ENCODE measurements around the gene GATAD2A. TPM values are rescaled to one million over a fixed set of nuclear protein-coding genes. Genes with fewer than 3 reads are reported as not detected.
A peak's percentile ranks its signal among the peaks of the same experiment; 100 is the strongest.

Gene GATAD2A
- total RNA-seq, 1 donor from 2014 or later, result 304 TPM

- DNase-seq (ENCODE audit: low read depth), result peak; percentile 59
- TF ChIP-seq, protein P1, sequence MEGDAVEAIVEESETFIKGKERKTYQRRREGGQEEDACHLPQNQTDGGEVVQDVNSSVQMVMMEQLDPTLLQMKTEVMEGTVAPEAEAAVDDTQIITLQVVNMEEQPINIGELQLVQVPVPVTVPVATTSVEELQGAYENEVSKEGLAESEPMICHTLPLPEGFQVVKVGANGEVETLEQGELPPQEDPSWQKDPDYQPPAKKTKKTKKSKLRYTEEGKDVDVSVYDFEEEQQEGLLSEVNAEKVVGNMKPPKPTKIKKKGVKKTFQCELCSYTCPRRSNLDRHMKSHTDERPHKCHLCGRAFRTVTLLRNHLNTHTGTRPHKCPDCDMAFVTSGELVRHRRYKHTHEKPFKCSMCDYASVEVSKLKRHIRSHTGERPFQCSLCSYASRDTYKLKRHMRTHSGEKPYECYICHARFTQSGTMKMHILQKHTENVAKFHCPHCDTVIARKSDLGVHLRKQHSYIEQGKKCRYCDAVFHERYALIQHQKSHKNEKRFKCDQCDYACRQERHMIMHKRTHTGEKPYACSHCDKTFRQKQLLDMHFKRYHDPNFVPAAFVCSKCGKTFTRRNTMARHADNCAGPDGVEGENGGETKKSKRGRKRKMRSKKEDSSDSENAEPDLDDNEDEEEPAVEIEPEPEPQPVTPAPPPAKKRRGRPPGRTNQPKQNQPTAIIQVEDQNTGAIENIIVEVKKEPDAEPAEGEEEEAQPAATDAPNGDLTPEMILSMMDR (IDR thresholded peaks at IDR 0.05; ENCODE audit: insufficient read depth, low read length, poor library complexity, severe bottlenecking), result peak; percentile 19
Observed at GRCh38 chr19:19515642-19516519, 110.4 kb downstream of the GATAD2A start, which contains the start of gene NDUFA13. Gene NDUFA13, plus strand, starts transcription at chr19:19516225. Its CDS starts 14 bp downstream, at chr19:19516239.

DNA sequence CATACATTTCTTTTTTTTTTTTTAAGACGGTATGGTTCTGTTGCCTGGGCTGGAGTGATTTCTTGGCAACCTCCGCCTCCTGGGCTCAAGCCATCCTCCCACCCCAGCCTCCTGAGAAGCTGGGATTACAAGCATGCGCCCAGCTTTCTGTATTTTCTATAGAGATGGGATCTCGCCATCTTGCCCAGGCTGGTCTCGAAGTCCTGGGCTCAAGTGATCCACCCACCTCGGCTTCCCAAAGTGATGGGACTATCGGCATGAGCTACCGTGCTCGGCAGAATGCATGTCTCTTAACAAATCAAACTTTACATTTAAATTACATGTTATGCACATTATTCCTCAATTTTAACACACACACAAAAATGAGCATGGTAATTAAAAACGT lies 111.8 kb downstream of the GATAD2A start:
- DNase-seq (ENCODE audit: low read depth), result no peak
- H3K4me3 ChIP-seq (ENCODE audit: low read depth, low read length), result no peak overlapping the region

More at GRCh38 chr19:19515642-19516519, 110.4 kb downstream of the GATAD2A start, which contains the start of gene NDUFA13:
- H3K27me3 ChIP-seq (ENCODE audit: control insufficient read depth, insufficient read depth, low read length), result no peaks in the 10 kb centered on the region
- H3K36me3 ChIP-seq (ENCODE audit: control insufficient read depth, insufficient read depth, low read length), result no peaks in the 10 kb centered on the region
- H3K4me3 ChIP-seq (ENCODE audit: low read depth, low read length), result peak within 1 kb of the TSS; percentile 82

GRCh38 chr19:19520989-19521388 lies 115.5 kb downstream of the GATAD2A start:
- no peak for DNase-seq (ENCODE audit: low read depth)
- no peaks in the 10 kb centered on the region for H3K36me3 ChIP-seq (ENCODE audit: control insufficient read depth, insufficient read depth, low read length)
- H3K4me3 ChIP-seq (ENCODE audit: low read depth, low read length), result no peak overlapping the region
- H3K27me3 ChIP-seq (ENCODE audit: control insufficient read depth, insufficient read depth, low read length), result no peaks in the 10 kb centered on the region
- TF ChIP-seq, protein P1 (IDR thresholded peaks at IDR 0.05; ENCODE audit: insufficient read depth, low read length, poor library complexity, severe bottlenecking), result no peak

More for the DNA sequence above, 111.8 kb downstream of the GATAD2A start:
- TF ChIP-seq, protein P1 (IDR thresholded peaks at IDR 0.05; ENCODE audit: insufficient read depth, low read length, poor library complexity, severe bottlenecking), result no peak
- no peaks in the 10 kb centered on the region for H3K36me3 ChIP-seq (ENCODE audit: control insufficient read depth, insufficient read depth, low read length)
- no peaks in the 10 kb centered on the region for H3K27me3 ChIP-seq (ENCODE audit: control insufficient read depth, insufficient read depth, low read length)

GRCh38 chr19:19523177-19523576 lies 117.7 kb downstream of the GATAD2A start:
- no peak for DNase-seq (ENCODE audit: low read depth)
- Histone ChIP-seq H3K36me3 (ENCODE audit: control insufficient read depth, insufficient read depth, low read length) (no peaks in the 10 kb centered on the region), H3K4me3 (ENCODE audit: low read depth, low read length) (no peak overlapping the region), H3K27me3 (ENCODE audit: control insufficient read depth, insufficient read depth, low read length) (no peaks in the 10 kb centered on the region)
- TF ChIP-seq, protein P1 (IDR thresholded peaks at IDR 0.05; ENCODE audit: insufficient read depth, low read length, poor library complexity, severe bottlenecking), result no peak

- no peak overlapping the region for H3K4me3 ChIP-seq (ENCODE audit: low read depth, low read length)
- no peaks in the 10 kb centered on the region for H3K27me3 ChIP-seq (ENCODE audit: control insufficient read depth, insufficient read depth, low read length)
- H3K36me3 ChIP-seq (ENCODE audit: control insufficient read depth, insufficient read depth, low read length), result no peaks in the 10 kb centered on the region
- DNase-seq (ENCODE audit: low read depth), result no peak
- TF ChIP-seq, protein P1 (IDR thresholded peaks at IDR 0.05; ENCODE audit: insufficient read depth, low read length, poor library complexity, severe bottlenecking), result no peak
Observed at GRCh38 chr19:19524053-19524452, 118.6 kb downstream of the GATAD2A start.

All from kidney epithelial cell (primary cell).